AG04449 (cell line): Measurements from ENCODE around the gene GABRG3.

Experiments used
- CTCF ChIA-PET: fragments of 350-600 bp; formaldehyde crosslinking; extraction: SDS; loops from one replicate; lab custom pipeline; 2021; ENCODE audit warnings: antibody characterized with exemption; lab: Yijun Ruan, JAX
- POLR2A ChIA-PET: fragments of 400-600, 350-600 bp; formaldehyde crosslinking; extraction: SDS; loops from one replicate; lab custom pipeline; 2020; ENCODE audit warnings: antibody characterized with exemption, inconsistent platforms; lab: Yijun Ruan, JAX
- DNase-seq: peaks from one replicate; pipeline ENCODE4 v3.0.0-alpha.2; 2010; ENCODE audit warnings: low read depth, low spot score
- H3K4me3 ChIP-seq: 2 replicates; pipeline ENCODE4 v1.5.1; 2011; ENCODE audit warnings: low read depth, mild to moderate bottlenecking, control low read depth, low read length
- TF ChIP-seq, protein P1 (sequence below): IDR thresholded peaks from one replicate; pipeline ENCODE4 v1.5.1; 2011; ENCODE audit warnings: mild to moderate bottlenecking, moderate library complexity, low read length, control low read depth, inconsistent platforms; ENCODE audit not compliant: insufficient read depth; ENCODE audit errors: missing control alignments

GABRG3 gene

DNA sequence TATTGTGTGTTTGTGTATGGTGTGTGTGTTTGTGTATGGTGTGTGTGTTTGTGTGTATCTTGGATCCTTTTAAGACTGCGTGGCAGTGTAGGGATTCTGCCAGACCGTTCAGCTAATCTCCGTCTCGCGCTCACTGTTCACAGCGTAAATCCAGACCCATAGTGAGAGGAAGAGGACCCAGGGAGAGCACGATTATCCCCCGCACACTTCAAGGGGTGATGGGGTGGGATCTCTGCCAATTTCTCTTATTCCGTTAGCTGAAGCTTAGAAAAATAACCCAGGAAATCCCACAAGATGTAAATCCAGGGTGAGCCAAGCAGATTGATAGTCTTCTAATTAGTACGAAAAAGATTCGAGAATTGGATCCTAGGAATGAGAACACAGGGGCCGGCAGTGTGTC, 381.2 kb downstream of the GABRG3 start:
- no peak overlapping the region for H3K4me3 ChIP-seq
- ChIA-PET POLR2A (no interaction called here), CTCF (no interaction called here)
- TF ChIP-seq, protein P1, sequence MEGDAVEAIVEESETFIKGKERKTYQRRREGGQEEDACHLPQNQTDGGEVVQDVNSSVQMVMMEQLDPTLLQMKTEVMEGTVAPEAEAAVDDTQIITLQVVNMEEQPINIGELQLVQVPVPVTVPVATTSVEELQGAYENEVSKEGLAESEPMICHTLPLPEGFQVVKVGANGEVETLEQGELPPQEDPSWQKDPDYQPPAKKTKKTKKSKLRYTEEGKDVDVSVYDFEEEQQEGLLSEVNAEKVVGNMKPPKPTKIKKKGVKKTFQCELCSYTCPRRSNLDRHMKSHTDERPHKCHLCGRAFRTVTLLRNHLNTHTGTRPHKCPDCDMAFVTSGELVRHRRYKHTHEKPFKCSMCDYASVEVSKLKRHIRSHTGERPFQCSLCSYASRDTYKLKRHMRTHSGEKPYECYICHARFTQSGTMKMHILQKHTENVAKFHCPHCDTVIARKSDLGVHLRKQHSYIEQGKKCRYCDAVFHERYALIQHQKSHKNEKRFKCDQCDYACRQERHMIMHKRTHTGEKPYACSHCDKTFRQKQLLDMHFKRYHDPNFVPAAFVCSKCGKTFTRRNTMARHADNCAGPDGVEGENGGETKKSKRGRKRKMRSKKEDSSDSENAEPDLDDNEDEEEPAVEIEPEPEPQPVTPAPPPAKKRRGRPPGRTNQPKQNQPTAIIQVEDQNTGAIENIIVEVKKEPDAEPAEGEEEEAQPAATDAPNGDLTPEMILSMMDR: no peak
- DNase-seq: no peak

DNA sequence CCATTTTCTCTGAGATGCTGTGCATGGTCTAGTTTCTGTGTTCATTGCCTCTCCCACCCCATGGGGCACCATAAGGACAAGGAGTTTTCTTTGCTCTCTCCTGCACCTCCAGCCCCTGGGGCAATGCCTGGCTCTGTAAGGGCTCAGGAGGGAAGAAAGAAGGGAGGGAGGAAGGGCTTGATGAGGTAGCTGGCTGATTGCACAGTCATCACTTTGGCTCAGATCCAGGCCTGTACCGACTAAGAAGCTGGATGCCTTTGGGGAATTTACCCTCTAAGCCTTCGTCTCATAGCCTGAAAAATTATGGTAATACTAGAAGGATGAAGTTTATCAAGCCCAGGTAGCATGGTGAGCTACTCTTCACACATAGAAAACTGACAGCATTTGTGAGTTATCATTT, 382.9 kb downstream of the GABRG3 start:
- DNase-seq: no peak
- ChIA-PET POLR2A (no interaction called here), CTCF (no interaction called here)
- TF ChIP-seq, protein P1: no peak
- H3K4me3 ChIP-seq: no peak overlapping the region

DNA sequence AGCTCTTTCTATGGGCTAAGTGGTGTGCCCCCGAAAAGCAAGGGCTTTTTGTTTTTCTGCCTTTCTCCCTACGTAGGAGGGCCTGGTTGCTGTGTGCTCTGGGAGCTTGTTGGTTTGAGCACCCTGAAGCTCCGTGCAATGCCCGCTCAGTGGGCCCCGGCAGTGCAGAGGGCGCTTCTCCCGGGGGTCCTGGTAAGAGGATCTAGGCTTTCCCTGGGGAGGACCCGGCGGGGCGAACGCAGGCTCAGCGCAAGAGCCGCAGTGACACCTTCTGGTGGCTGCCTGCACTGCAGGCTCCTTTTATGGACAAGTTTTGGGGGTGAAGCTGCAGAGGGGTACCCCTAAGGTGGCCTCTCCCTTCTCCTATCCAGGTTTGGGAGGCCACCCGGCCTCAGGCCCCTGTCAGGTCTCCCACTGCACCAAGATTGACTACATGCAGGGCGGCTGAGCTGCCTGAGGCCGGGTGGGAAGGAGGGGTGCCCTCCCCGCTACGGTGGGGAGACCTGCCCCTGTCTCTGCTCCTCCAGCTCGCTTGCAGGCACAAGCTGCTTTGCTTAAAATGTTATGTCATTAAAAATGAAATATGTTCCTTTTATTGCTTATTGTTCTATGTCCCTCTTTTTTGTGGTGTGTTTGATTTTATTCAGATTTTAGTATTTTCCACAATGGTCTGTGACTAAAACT, 387.9 kb downstream of the GABRG3 start:
- ChIA-PET POLR2A (no interaction called here), CTCF (interaction anchor here (0.7 to 3.6 kb wide), 7 partner anchors 9 to 469 kb away, joined by 3 to 17 read pairs (median 4); no protein-coding TSS in a partner anchor)

DNA sequence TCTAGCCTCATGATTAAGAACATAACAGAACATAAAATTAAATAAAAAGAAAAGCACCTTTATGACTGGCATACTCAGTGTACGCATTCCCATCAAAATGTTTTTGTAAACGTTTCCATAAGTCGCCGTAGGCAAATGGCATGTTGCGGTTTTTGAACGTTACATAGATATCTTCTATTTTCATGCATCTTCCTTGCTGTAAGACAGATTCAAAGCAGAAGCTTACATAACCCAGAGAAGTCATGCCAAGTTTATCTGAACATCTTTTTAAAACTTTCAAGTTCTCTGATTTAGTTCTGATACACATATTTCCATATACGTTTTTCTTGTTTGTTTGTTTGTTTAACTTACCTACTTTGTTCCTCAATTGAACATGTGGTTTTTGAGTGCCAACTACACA, 388.6 kb downstream of the GABRG3 start:
- ChIA-PET CTCF (interaction anchor here (0.9 to 3.6 kb wide), 4 partner anchors 12 to 470 kb away, joined by 3 to 17 read pairs (median 10); no protein-coding TSS in a partner anchor), POLR2A (no interaction called here)
- TF ChIP-seq, protein P1: no peak

More for the DNA sequence above, 387.9 kb downstream of the GABRG3 start:
- DNase-seq: no peak
- no peak overlapping the region for H3K4me3 ChIP-seq
- TF ChIP-seq, protein P1: peak; percentile 76

DNA sequence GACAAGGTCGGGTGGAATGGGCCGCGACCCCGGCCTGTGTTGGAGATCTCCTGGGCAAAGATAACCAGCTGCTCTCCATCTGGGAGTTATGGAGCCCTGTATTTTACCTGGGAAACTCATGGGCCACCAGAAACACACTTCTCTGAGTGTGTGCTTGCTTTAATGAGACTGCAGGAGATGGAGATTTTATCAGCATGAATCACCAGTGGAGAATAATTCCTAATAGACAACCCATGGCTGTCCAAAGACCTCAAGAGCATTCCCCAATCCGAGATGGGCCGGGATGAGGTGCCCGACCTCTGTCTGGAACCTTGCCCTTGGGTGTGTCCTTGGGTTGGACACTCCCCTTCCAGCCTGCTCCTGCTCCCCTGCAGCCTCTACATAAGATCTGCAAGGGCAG, 389.3 kb downstream of the GABRG3 start:
- CTCF ChIA-PET: interaction anchor here (2.8 to 3.6 kb wide), 2 partner anchors 469 to 471 kb away, joined by 16 to 17 read pairs; no protein-coding TSS in a partner anchor
- POLR2A ChIA-PET: no interaction called here
- no peak for DNase-seq
- TF ChIP-seq, protein P1: no peak
- no peak overlapping the region for H3K4me3 ChIP-seq

More for the DNA sequence above, 388.6 kb downstream of the GABRG3 start:
- DNase-seq: no peak
- no peak overlapping the region for H3K4me3 ChIP-seq

DNA sequence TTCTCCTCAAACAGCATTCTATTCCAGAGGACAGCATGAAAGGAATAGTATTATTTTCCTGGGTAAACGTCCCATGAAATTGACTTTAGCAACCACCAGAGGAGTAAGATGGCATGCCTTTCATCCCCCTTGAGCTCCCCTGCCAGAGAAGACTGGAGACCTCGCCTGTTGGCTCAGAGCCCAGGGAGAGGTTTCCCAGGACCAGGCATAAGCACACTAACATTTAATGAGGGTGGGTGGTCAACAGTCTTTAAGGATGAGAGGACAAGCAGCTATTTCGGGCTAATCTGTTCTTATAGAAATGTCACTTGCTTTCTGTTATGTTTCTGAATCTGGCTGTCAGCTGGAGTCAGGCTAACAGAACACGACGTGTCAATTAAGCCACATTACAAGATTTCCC, 390.5 kb downstream of the GABRG3 start:
- H3K4me3 ChIP-seq: no peak overlapping the region
- ChIA-PET CTCF (no interaction called here), POLR2A (no interaction called here)
- TF ChIP-seq, protein P1: no peak
- DNase-seq: no peak
